UCSD-AML1 (cell line): ENCODE data around the gene ABCD4.

Source experiments
- DNase-seq: peaks from one replicate; lab custom pipeline; 2025; ENCODE audit not compliant: unreplicated experiment; lab: John Stamatoyannopoulos, UW

Gene ABCD4

GRCh38 chr14:74238974-74239847 is 63.5 kb downstream of the ABCD4 start, which contains the start of gene VSX2:
Gene VSX2, plus strand, starts transcription at chr14:74239449. Its CDS starts 113 bp downstream, at chr14:74239562.
- DNase-seq, result no peak

- no peak for DNase-seq
Observed at GRCh38 chr14:74237441-74237840, 65.3 kb downstream of the ABCD4 start.
